Immature natural killer cell (primary cell): ENCODE results near the gene BTBD2. TPM values are rescaled to one million over a fixed set of nuclear protein-coding genes. Genes with fewer than 3 reads are reported as not detected.

Experiments
- DNase-seq, 3 donors: peaks; one replicate each; pipeline ENCODE4 v3.0.0; 2022; ENCODE audit warnings: mixed read lengths in 1 of 3
- H3K27ac Mint-ChIP-seq, 6 donors: one replicate each; pipeline ENCODE4 v1.8.0; 2020; ENCODE audit warnings: mixed read lengths in 6 of 6, mild to moderate bottlenecking in 5 of 6, inconsistent platforms in 4 of 6, moderate library complexity in 3 of 6
- H3K27me3 Mint-ChIP-seq, 3 donors: one replicate each; pipeline ENCODE4 v1.8.0; 2020 to 2021; ENCODE audit warnings: low read depth in 3 of 3, mild to moderate bottlenecking in 3 of 3, mixed read lengths in 3 of 3, moderate library complexity in 3 of 3, inconsistent platforms in 1 of 3
- H3K36me3 Mint-ChIP-seq, 3 donors: one replicate each; pipeline ENCODE4 v1.8.0; 2020; ENCODE audit warnings: mixed read lengths in 3 of 3, inconsistent platforms in 2 of 3, mild to moderate bottlenecking in 2 of 3
- H3K4me1 Mint-ChIP-seq, 2 donors: one replicate each; pipeline ENCODE4 v1.8.0; 2020; ENCODE audit warnings: inconsistent platforms in 2 of 2, mild to moderate bottlenecking in 2 of 2, mixed read lengths in 2 of 2, moderate library complexity in 1 of 2
- H3K4me3 Mint-ChIP-seq, 5 donors: one replicate each; pipeline ENCODE4 v1.8.0; 2020; ENCODE audit warnings: mild to moderate bottlenecking in 5 of 5, mixed read lengths in 5 of 5, inconsistent platforms in 3 of 5, moderate library complexity in 3 of 5
- H3K9me3 Mint-ChIP-seq, 6 donors: one replicate each; pipeline ENCODE4 v1.8.0; 2020; ENCODE audit warnings: mild to moderate bottlenecking in 6 of 6, mixed read lengths in 6 of 6, inconsistent platforms in 4 of 6, moderate library complexity in 3 of 6
- polyA plus RNA-seq, 3 donors: library from polyadenylated mRNA; unstranded; fragments of 300-500 nt; fragmentation: Illumina TruSeq; gene quantifications; one replicate each; pipeline ENCODE4 v1.2.3, GENCODE V29; 2021

Gene BTBD2
- polyA plus RNA-seq, 3 donors from 2014 or later, result 2.6 to 4.4 (median 3.6) TPM

DNA sequence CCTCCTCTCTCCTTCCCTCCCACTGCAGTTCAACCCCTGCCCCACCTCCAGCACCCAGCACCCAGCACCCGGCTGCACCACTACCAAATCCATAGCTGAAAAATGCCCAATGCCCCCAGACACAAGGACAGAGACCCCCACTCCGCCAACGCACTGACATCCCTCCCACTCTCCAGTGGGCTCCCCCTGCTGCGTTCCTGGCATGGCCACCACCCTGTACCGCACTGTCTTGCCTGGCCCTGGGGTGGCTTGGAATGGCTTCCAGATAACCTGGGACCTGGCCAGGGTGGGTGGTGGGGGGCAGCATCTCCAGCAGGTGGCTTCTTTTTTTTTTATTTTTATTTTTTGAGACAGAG lies 41.3 kb upstream of the BTBD2 start:
- H3K36me3 Mint-ChIP-seq, result no peaks in the 10 kb centered on the region
- peak in 1 of 3 donors; percentile 0 for DNase-seq
- H3K27ac Mint-ChIP-seq, result peak overlapping the region in 4 of 6 donors; percentile 44 to 86 (median 73)
- peaks cover 37 to 44% of the 10 kb centered on the region in 2 donors for H3K4me1 Mint-ChIP-seq
- H3K4me3 Mint-ChIP-seq, result peak overlapping the region in 4 of 5 donors; percentile 33 to 66 (median 46)
- no peaks in the 10 kb centered on the region for H3K9me3 Mint-ChIP-seq
- H3K27me3 Mint-ChIP-seq, result peaks cover 4 to 13% (median 10%) of the 10 kb centered on the region in 3 donors

GRCh38 chr19:2055931-2056836 lies 40.7 kb upstream of the BTBD2 start:
- peaks cover 6 to 8% (median 7%) of the 10 kb centered on the region in 3 donors for H3K27me3 Mint-ChIP-seq
- H3K4me1 Mint-ChIP-seq, result peaks cover 31 to 45% of the 10 kb centered on the region in 2 donors

GRCh38 chr19:2054763-2055162 lies 39.2 kb upstream of the BTBD2 start:
- Mint-ChIP-seq H3K36me3 (no peaks in the 10 kb centered on the region), H3K27ac (peak overlapping the region in 4 of 6 donors; percentile 57 to 80 (median 70)), H3K4me3 (peak overlapping the region in 2 of 5 donors; percentile 35 to 53), H3K9me3 (no peaks in the 10 kb centered on the region), H3K4me1 (peaks cover 24 to 37% of the 10 kb centered on the region in 2 donors), H3K27me3 (peaks cover 2 to 6% (median 6%) of the 10 kb centered on the region in 3 donors)
- no peak for DNase-seq

More at GRCh38 chr19:2055931-2056836, 40.7 kb upstream of the BTBD2 start:
- Mint-ChIP-seq H3K4me3 (peak overlapping the region; percentile 52 to 66 (median 63)), H3K27ac (peak overlapping the region; percentile 76 to 90 (median 83)), H3K9me3 (no peaks in the 10 kb centered on the region), H3K36me3 (no peaks in the 10 kb centered on the region)
- peak in 1 of 3 donors; percentile 15 for DNase-seq

GRCh38 chr19:2053601-2054389 lies 38.3 kb upstream of the BTBD2 start:
- Mint-ChIP-seq H3K27me3 (peaks cover 2 to 9% (median 7%) of the 10 kb centered on the region in 3 donors), H3K4me1 (peaks cover 30 to 43% of the 10 kb centered on the region in 2 donors), H3K36me3 (no peaks in the 10 kb centered on the region), H3K4me3 (no peak overlapping the region), H3K27ac (peak overlapping the region in 3 of 6 donors; percentile 7 to 48 (median 40)), H3K9me3 (no peaks in the 10 kb centered on the region)
- no peak for DNase-seq

- no peaks in the 10 kb centered on the region for H3K36me3 Mint-ChIP-seq
- H3K4me3 Mint-ChIP-seq, result peak overlapping the region; percentile 54 to 82 (median 76)
- H3K27ac Mint-ChIP-seq, result peak overlapping the region; percentile 86 to 94 (median 92)
- DNase-seq, result peak; percentile 43 to 61 (median 53)
- H3K9me3 Mint-ChIP-seq, result no peaks in the 10 kb centered on the region
- peaks cover 30 to 49% of the 10 kb centered on the region in 2 donors for H3K4me1 Mint-ChIP-seq
- H3K27me3 Mint-ChIP-seq, result peaks cover 2 to 11% (median 7%) of the 10 kb centered on the region in 3 donors
Measured at GRCh38 chr19:2051773-2052704, 36.5 kb upstream of the BTBD2 start.

- H3K9me3 Mint-ChIP-seq, result no peaks in the 10 kb centered on the region
- H3K4me3 Mint-ChIP-seq, result peak within 1 kb of the TSS; percentile 83 to 89 (median 87)
- H3K36me3 Mint-ChIP-seq, result no peaks in the 10 kb centered on the region
- DNase-seq, result peak; percentile 94 to 95 (median 95)
- H3K27ac Mint-ChIP-seq, result peak within 1 kb of the TSS; percentile 86 to 94 (median 92)
- peaks cover 2 to 13% (median 8%) of the 10 kb centered on the region in 3 donors for H3K27me3 Mint-ChIP-seq
- H3K4me1 Mint-ChIP-seq, result peaks cover 21 to 45% of the 10 kb centered on the region in 2 donors
Measured at GRCh38 chr19:2050991-2051772, 35.7 kb upstream of the BTBD2 start, which contains the start of gene MKNK2. TSS of gene MKNK2 (minus strand) at chr19:2051244. CDS start at chr19:2050851, 393 bp downstream.

GRCh38 chr19:2050349-2050990 lies 35.0 kb upstream of the BTBD2 start:
- H3K4me3 Mint-ChIP-seq, result peak overlapping the region; percentile 83 to 89 (median 87)
- H3K9me3 Mint-ChIP-seq, result no peaks in the 10 kb centered on the region
- peaks cover 16 to 41% of the 10 kb centered on the region in 2 donors for H3K4me1 Mint-ChIP-seq
- peaks cover 2 to 13% (median 9%) of the 10 kb centered on the region in 3 donors for H3K27me3 Mint-ChIP-seq
- peak overlapping the region in 3 of 6 donors; percentile 83 to 91 (median 88) for H3K27ac Mint-ChIP-seq
- no peaks in the 10 kb centered on the region for H3K36me3 Mint-ChIP-seq
- DNase-seq, result no peak

GRCh38 chr19:2049741-2050348 lies 34.3 kb upstream of the BTBD2 start:
- Mint-ChIP-seq H3K4me3 (peak overlapping the region; percentile 83 to 89 (median 87)), H3K27ac (peak overlapping the region; percentile 75 to 94 (median 86)), H3K9me3 (no peaks in the 10 kb centered on the region), H3K4me1 (peaks cover 17 to 38% of the 10 kb centered on the region in 2 donors), H3K36me3 (no peaks in the 10 kb centered on the region), H3K27me3 (peaks cover 2 to 16% (median 12%) of the 10 kb centered on the region in 3 donors)
- DNase-seq, result peak; percentile 66 to 70 (median 67)

DNA sequence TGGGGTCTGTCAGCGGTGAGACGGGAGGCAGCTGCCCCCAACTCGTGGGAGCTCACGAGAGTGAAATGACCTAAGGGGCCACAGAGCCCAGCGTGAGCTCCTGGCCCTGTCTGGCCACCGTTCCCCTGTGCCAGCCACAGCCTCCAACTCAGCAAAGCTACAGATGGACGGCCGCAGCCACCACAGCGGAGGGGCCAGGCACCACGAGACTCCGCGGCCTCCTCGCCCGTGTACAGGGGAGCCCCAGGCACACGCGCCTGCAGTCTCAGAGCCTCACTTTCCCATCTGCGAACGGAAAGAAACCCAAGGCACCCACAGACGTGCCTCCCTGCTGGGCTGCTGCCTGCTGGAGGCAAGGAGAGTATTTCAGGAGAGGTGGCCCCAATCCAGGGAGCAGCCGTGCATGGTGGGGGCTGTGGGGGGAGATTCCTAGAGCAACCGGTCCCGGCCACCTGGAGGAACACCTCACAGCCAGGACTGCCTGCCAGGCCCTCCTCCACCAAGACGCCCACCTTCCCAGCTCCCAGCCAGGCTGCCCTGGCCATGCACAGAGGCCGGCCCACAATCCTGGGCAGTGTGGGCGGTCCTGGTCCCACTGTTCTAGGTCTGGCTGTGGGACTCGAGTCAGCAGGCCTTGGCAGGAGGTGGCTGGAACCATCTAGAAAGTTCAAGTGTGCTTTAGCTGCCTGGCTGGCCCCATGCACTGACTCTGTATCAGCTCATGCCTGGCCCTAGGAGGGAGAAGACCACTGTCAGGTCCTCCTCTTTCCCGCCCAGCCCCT lies 33.6 kb upstream of the BTBD2 start:
- Mint-ChIP-seq H3K4me1 (peaks cover 19 to 38% of the 10 kb centered on the region in 2 donors), H3K9me3 (no peaks in the 10 kb centered on the region)
- DNase-seq, result no peak

DNA sequence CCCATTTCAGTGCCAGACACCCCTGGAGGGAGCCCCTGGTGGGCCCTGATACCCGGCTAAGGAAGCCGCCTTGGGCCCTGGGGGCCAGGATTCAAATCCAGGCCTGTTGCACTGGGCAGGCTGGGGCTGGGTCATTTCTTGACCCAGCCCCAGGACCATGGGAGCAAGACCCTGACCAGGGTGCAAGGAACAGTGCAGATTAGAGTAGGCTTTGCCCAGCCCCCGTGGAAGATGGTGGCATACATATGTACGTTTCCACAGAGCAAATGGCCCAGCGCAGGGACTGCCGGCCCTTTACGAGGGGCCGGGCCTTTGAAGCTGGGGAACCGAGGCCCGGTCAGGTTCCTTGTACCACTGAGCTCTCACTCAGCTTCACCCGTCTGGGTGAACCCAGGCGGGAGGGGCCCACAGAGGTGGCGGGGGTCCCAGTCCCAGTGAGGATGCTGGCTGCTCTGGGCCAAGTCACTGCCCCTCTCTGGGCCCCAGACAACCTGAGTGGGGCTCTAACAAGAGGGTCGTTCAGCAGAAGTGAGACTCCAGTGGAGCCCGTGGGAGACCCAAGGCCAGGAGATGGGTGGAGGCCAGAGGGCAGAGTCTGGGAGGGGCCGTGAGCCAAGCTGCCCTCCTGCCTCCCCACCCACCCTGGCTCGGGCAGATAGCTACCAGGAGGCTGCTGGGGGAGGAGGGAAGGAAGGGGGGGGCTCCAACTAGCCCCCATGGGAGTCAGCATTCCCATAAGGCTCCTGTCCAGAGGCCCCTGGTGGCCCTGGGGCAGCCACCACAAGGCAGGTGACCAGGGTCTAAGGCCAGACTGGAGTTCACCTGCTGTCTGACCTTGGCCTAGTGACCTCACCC lies 32.8 kb upstream of the BTBD2 start:
- peaks cover 19 to 42% of the 10 kb centered on the region in 2 donors for H3K4me1 Mint-ChIP-seq
- DNase-seq, result no peak
- no peaks in the 10 kb centered on the region for H3K36me3 Mint-ChIP-seq
- peak overlapping the region in 4 of 5 donors; percentile 43 to 87 (median 44) for H3K4me3 Mint-ChIP-seq
- no peaks in the 10 kb centered on the region for H3K9me3 Mint-ChIP-seq
- peak overlapping the region in 3 of 6 donors; percentile 40 to 69 (median 51) for H3K27ac Mint-ChIP-seq
- peaks cover 2 to 21% (median 20%) of the 10 kb centered on the region in 3 donors for H3K27me3 Mint-ChIP-seq

More for the DNA sequence above, 33.6 kb upstream of the BTBD2 start:
- Mint-ChIP-seq H3K36me3 (no peaks in the 10 kb centered on the region), H3K4me3 (peak overlapping the region; percentile 83 to 89 (median 87)), H3K27ac (peak overlapping the region in 5 of 6 donors; percentile 75 to 94 (median 88)), H3K27me3 (peaks cover 2 to 18% (median 15%) of the 10 kb centered on the region in 3 donors)
